ENCODE data around the gene ANTXR1.

The ANTXR1 gene

DNA sequence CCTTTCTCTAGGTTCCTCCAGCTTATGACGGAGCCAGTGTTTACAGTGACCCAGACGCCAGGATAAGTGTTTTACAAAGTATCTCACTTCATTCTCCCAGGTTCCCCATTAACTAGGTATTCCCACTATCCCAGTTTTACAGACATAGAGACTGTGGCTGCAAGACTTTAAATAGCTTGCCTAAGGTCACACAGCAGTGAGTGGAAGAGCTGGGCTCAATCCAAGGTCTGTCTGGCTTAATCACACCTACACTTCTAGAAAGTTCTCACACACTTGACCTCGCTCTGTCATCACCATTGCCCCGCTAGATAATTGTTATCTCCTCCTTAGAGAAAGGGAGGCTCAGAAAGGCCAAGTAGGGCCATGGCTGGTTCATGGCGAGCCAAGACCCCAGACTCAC is 110.2 kb downstream of the ANTXR1 start:
- Histone ChIP-seq H3K4me1 (no peaks in the 10 kb centered on the region), H3K9me3 (no peaks in the 10 kb centered on the region), H3K4me3 (ENCODE audit: low read depth, low read length) (no peak overlapping the region), H3K36me3 (no peaks in the 10 kb centered on the region), H3K27me3 (no peaks in the 10 kb centered on the region)
- no peak for DNase-seq
- TF ChIP-seq, protein P1, sequence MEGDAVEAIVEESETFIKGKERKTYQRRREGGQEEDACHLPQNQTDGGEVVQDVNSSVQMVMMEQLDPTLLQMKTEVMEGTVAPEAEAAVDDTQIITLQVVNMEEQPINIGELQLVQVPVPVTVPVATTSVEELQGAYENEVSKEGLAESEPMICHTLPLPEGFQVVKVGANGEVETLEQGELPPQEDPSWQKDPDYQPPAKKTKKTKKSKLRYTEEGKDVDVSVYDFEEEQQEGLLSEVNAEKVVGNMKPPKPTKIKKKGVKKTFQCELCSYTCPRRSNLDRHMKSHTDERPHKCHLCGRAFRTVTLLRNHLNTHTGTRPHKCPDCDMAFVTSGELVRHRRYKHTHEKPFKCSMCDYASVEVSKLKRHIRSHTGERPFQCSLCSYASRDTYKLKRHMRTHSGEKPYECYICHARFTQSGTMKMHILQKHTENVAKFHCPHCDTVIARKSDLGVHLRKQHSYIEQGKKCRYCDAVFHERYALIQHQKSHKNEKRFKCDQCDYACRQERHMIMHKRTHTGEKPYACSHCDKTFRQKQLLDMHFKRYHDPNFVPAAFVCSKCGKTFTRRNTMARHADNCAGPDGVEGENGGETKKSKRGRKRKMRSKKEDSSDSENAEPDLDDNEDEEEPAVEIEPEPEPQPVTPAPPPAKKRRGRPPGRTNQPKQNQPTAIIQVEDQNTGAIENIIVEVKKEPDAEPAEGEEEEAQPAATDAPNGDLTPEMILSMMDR (IDR thresholded peaks at IDR 0.05; ENCODE audit: low read depth, low read length): no peak

DNA sequence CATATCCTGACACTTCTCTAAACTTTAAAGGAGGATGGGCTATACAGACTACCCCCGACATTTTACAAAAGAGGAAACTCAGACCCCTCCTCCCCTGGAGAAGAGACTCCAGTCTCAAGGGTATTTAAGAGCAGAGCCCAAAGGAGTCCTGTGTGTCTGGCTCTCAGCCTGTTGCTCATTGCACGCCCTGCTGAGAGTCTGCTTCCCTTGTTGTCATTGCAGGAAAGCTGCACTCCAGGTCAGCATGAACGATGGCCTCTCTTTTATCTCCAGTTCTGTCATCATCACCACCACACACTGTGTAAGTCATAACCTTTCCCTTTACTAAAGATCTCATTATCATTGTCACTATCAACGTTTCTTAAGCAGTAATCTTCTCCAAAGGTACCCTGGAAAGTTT is 111.4 kb downstream of the ANTXR1 start:
- no peaks in the 10 kb centered on the region for H3K27me3 ChIP-seq
- H3K36me3 ChIP-seq: no peaks in the 10 kb centered on the region
- DNase-seq: no peak
- no peak overlapping the region for H3K4me3 ChIP-seq (ENCODE audit: low read depth, low read length)
- H3K4me1 ChIP-seq: no peaks in the 10 kb centered on the region
- H3K9me3 ChIP-seq: no peaks in the 10 kb centered on the region
- TF ChIP-seq, protein P1 (IDR thresholded peaks at IDR 0.05; ENCODE audit: low read depth, low read length): no peak

DNA sequence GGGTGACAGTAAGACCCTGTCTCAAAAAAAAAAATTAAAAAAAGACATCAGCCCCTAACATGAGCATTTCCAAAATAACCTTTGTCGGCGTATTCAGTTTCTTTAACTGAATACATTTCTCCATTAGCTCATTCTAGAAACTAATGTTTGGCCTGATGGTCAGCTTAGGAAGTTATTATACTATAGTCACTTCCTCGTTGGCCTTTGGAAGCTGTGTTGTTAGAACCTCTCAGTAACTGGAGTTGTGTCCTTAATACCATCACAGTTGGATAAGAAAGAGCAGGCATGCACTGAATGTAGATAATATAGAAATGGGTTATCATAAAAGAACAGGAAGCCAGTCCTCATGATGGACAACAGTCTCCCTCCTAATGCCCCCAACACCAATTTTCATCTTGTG is 112.8 kb downstream of the ANTXR1 start:
- Histone ChIP-seq H3K9me3 (no peaks in the 10 kb centered on the region), H3K4me1 (no peaks in the 10 kb centered on the region), H3K4me3 (ENCODE audit: low read depth, low read length) (no peak overlapping the region), H3K27me3 (no peaks in the 10 kb centered on the region), H3K36me3 (no peaks in the 10 kb centered on the region)
- DNase-seq: no peak
- TF ChIP-seq, protein P1 (IDR thresholded peaks at IDR 0.05; ENCODE audit: low read depth, low read length): no peak

DNA sequence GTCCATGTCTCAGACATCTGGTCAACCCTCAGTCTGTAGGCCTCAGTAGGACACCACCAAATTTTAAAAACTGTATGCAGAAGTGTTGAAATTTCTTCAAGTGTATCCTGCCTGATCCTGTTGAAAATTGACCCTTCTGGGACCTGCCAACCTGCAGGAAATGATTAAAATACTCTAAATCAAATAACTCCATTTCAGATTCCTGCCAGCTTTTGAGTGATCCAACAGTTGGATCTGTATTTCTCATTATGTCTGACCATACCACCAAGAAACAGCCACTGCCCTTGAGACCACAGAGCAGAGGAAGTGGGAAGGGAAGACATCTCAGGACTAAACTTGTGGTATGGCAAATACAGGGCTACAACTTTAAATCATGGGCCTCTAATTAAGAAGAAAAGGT is 113.4 kb downstream of the ANTXR1 start:
- TF ChIP-seq, protein P1 (IDR thresholded peaks at IDR 0.05; ENCODE audit: low read depth, low read length): no peak
- Histone ChIP-seq H3K27me3 (no peaks in the 10 kb centered on the region), H3K4me1 (no peaks in the 10 kb centered on the region), H3K4me3 (ENCODE audit: low read depth, low read length) (no peak overlapping the region), H3K36me3 (no peaks in the 10 kb centered on the region), H3K9me3 (no peaks in the 10 kb centered on the region)
- no peak for DNase-seq

DNA sequence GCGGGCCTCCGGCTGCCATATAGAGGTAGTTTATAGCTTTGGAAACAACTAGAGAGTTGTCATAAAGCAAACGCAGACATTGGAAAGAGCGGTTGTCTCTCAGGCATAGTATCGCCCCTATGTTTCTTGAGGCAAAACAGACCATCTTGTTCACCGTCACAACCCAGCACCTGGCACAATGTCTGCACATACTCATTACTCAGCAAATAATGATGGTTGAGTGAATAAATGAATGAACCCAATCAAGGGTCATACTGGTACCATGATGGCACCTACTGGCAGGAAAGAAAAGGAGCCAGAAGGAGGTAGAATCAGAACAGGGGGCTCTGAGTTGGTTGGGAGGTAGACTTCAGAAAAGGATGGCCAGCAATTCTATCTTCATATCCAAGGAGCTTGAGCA is 118.5 kb downstream of the ANTXR1 start:
- no peak for DNase-seq

DNA sequence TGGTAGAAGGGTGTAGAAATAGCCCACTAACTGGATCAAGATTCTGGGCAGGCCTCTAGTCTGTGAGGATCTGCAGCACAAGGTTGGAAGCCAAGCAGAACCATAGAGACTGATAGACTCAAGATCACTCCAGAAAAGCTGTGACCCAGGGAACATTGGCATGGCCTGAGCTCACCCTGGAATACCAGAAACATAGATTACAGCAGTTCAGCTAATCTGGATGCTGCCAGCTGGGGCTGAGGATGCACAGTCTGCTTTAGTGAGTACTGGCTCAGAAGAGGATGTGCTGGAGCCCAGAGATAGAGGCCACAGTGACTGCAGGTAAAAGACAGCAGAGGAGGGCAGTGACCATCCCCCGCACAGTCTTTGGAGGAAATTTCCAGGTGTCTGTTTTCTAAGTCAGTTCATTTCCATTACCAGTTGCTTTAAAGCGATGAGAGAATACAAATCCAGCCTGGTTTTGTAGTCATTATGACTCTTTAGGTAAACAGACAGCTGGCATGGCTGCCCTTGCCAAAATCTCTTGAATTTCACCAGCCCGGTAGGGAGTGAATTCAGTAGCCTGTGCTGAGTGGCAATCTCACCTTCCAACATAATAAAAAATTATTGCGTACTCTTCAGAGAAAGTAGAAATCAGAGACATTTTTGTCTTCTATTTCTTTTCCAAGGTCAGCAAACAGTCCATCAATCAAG is 119.2 kb downstream of the ANTXR1 start:
- Histone ChIP-seq H3K36me3 (no peaks in the 10 kb centered on the region), H3K27me3 (no peaks in the 10 kb centered on the region), H3K9me3 (no peaks in the 10 kb centered on the region), H3K4me1 (no peaks in the 10 kb centered on the region), H3K4me3 (ENCODE audit: low read depth, low read length) (no peak overlapping the region)
- TF ChIP-seq, protein P1 (IDR thresholded peaks at IDR 0.05; ENCODE audit: low read depth, low read length): no peak
- no peak for DNase-seq

More for the DNA sequence above, 118.5 kb downstream of the ANTXR1 start:
- Histone ChIP-seq H3K36me3 (no peaks in the 10 kb centered on the region), H3K27me3 (no peaks in the 10 kb centered on the region), H3K4me1 (no peaks in the 10 kb centered on the region), H3K9me3 (no peaks in the 10 kb centered on the region), H3K4me3 (ENCODE audit: low read depth, low read length) (no peak overlapping the region)
- TF ChIP-seq, protein P1 (IDR thresholded peaks at IDR 0.05; ENCODE audit: low read depth, low read length): no peak

All from BE2C (cell line).